GM12872 (cell line): ENCODE data around the gene IPO13.

Experiments used
- CTCF ChIP-seq: IDR thresholded peaks from 3 replicates; pipeline ENCODE4 v1.5.1; 2011; ENCODE audit warnings: low read depth, mild to moderate bottlenecking, low read length, moderate library complexity; ENCODE audit not compliant: insufficient read depth

IPO13 gene

GRCh38 chr1:43998000-43998378 lies 51.2 kb downstream of the IPO13 start:
- TF ChIP-seq CTCF, result no peak

- TF ChIP-seq CTCF, result no peak
Measured at GRCh38 chr1:43999455-43999854, 52.7 kb downstream of the IPO13 start.

- TF ChIP-seq CTCF, result no peak
Measured at GRCh38 chr1:44000122-44000665, 53.4 kb downstream of the IPO13 start.

- TF ChIP-seq CTCF, result no peak
Measured at GRCh38 chr1:44002165-44002564, 55.4 kb downstream of the IPO13 start.

GRCh38 chr1:44002606-44003157 lies 55.9 kb downstream of the IPO13 start:
- TF ChIP-seq CTCF, result peak; percentile 36; the same call in 2 of the 3 replicates

GRCh38 chr1:44008259-44008658 lies 61.5 kb downstream of the IPO13 start:
- TF ChIP-seq CTCF, result no peak

GRCh38 chr1:44010935-44011471 lies 64.3 kb downstream of the IPO13 start:
- TF ChIP-seq CTCF, result no peak

- TF ChIP-seq CTCF, result no peak
Measured at GRCh38 chr1:44012404-44012803, 65.7 kb downstream of the IPO13 start.
